Heart right ventricle (tissue), 16 donors: ENCODE data around the gene PTRH1. TPM values are rescaled to one million over a fixed set of nuclear protein-coding genes. Genes with fewer than 3 reads are reported as not detected.

Experiments used
- ATAC-seq, 8 donors: fragments of 200-7000 bp; cut with Tn5 transposase; one replicate each; pipeline ENCODE4 v1.9.1; 2020; ENCODE audit warnings: mild to moderate bottlenecking in 8 of 8, moderate library complexity in 8 of 8, moderate number of reproducible peaks in 1 of 8
- DNase-seq, 2 donors: peaks; one replicate each; pipeline ENCODE4 v3.0.0-alpha.2; 2020
- H3K27ac ChIP-seq, 10 donors: fragments of 200-600 bp; sonication (generic) in 2 of 10; one replicate each; pipeline versions ENCODE4 v1.5.0 to v1.8.0; 2020 to 2022; ENCODE audit warnings: mild to moderate bottlenecking in 3 of 10
- H3K27me3 ChIP-seq, 7 donors: fragments of 200-600 bp; one replicate each; pipeline ENCODE4 v1.8.0; 2021 to 2022; ENCODE audit warnings: mild to moderate bottlenecking in 2 of 7
- H3K36me3 ChIP-seq, 9 donors: fragments of 200-600 bp; sonication (generic) in 1 of 9; one replicate each; pipeline versions ENCODE4 v1.5.0 to v1.8.0; 2020 to 2022; ENCODE audit warnings: mild to moderate bottlenecking in 2 of 9
- H3K4me1 ChIP-seq, 9 donors: fragments of 200-600 bp; sonication (generic) in 1 of 9; one replicate each; pipeline versions ENCODE4 v1.5.0 to v1.8.0; 2020 to 2022; ENCODE audit warnings: mild to moderate bottlenecking in 4 of 9
- H3K4me3 ChIP-seq, 10 donors: fragments of 200-600 bp; sonication (generic) in 2 of 10; one replicate each; pipeline versions ENCODE4 v1.5.0 to v1.8.0; 2020 to 2022; ENCODE audit warnings: mild to moderate bottlenecking in 7 of 10, moderate library complexity in 2 of 10
- H3K9me3 ChIP-seq, 11 donors: fragments of 200-600 bp in 10 of 11; sonication (generic) in 2 of 11; one replicate each; pipeline versions ENCODE4 v1.5.0 to v1.8.0; 2013 to 2022; ENCODE audit warnings: mild to moderate bottlenecking in 2 of 11, control low read depth in 1 of 11, moderate library complexity in 1 of 11
- CTCF ChIP-seq, 9 donors: fragments of 200-600 bp; sonication (generic) in 2 of 9; IDR thresholded peaks; one replicate each; pipeline versions ENCODE4 v1.5.0 to v1.8.0; 2021 to 2022; ENCODE audit warnings: antibody characterized with exemption in 9 of 9, mild to moderate bottlenecking in 5 of 9, moderate library complexity in 1 of 9
- WGBS, 2 donors: extraction: QIAGEN DNeasy Blood & Tissue Kit; methylation state at CpG; one replicate each; pipeline ENCODE4 v1.1.7; 2013; ENCODE audit warnings: inconsistent platforms in 1 of 2; 5-methylcytosine and 5-hydroxymethylcytosine counted together
- intact Hi-C, 10 donors: fragments of 100-400 bp; cut with DNase I; formaldehyde crosslinking; loops; one replicate each; pipeline versions ENCODE4 v1.11.1 to v1.14.2; 2022
- long read RNA-seq, 3 donors: library from polyadenylated mRNA; unstranded; transcript quantifications; one replicate each; pipeline ENCODE4 v2.0.0, GENCODE V29; 2020 to 2021
- polyA plus RNA-seq, 2 donors: library from polyadenylated mRNA; stranded (reverse); fragments of 200-250 nt; gene quantifications; one replicate each; pipeline ENCODE4 v1.2.3, GENCODE V29; 2013
- total RNA-seq, 10 donors: library from RNA; stranded (reverse); fragmentation: NEBNext Ultra II Directional in 3 of 10; extraction: Animal tissue kit (Norgen Biotek cat#: 25700) in 3 of 10; gene quantifications; one replicate each; pipeline versions ENCODE4 v1.2.1 to v1.2.4, GENCODE V29; 2021 to 2023
- donor health status: Arrhythmogenic right ventricular cardiomyopathy.
- donor health status: ischemic (EF 13 %, LVEDD 7.1; RV severe dilation, severe dysfunction).
- donor health status: healthy with polysubstance abuse.
- donor health status: DM: no; HTN: yes; CAD: no.
- donor health status: DM: no; HTN: no; CAD: no.
- donor health status: ischemic (EF 25% LVEDD 6.9; RV normal size, moderate dysfunction).
- donor health status: ischemic (EF 25% LVEDD 5.7; RV mildly dilated, moderate dysfunction).
- donor health status: healthy.
- donor health status: DM: yes; HTN: yes; CAD: no.
- donor health status: Ischemic cardiomyopathy.
- donor health status: ischemic (EF 35%, LVEDD 5.7; RV mildly dilated, moderate dysfunction).
- donor health status: nonischemic (EF 11% LVEDD 7.7; RV severe dilation, severe dysfunction).
- donor health status: DM: yes; HTN: yes; CAD: no.
- donor health status: PGD.
- donor health status: ischemic (EF 29% LVEDD 5.4; RV normal size, mild dysfunction).
- donor health status: nonischemic (EF 23%, LVEDD 6.1; RV moderate dilation, normal function).

Gene PTRH1
- 10 to 100 TPM in 8 of 10 donors, 1 to 10 TPM in 2; 8.1 to 14.1 (median 11.5) TPM for total RNA-seq
- polyA plus RNA-seq, result 10 to 100 TPM; 10.8 to 47.0 TPM
- long read RNA-seq, donor 1, transcript PTRH1-208 (5 exons, 814 nt), result major isoform, 14 of 22 reads
- long read RNA-seq, donor 1, partial matches to known transcripts, result 3 of 22 reads
- long read RNA-seq, donor 1, other reads (novel, unspliced or antisense), result 4 of 22 reads
- long read RNA-seq, donor 2, transcript PTRH1-208 (5 exons, 814 nt), result major isoform, 16 of 21 reads
- long read RNA-seq, donor 2, partial matches to known transcripts, result 2 of 21 reads
- long read RNA-seq, donor 2, other reads (novel, unspliced or antisense), result 1 of 21 reads
- long read RNA-seq, donor 3, partial matches to known transcripts, result 3 of 11 reads
- long read RNA-seq, donor 3, other reads (novel, unspliced or antisense), result 4 of 11 reads

- DNase-seq, result peak; percentile 97 to 98
- Histone ChIP-seq H3K4me1 (peaks cover 5 to 23% (median 18%) of the 10 kb centered on the region in 9 donors), H3K9me3 (no peaks in the 10 kb centered on the region), H3K4me3 (peak within 1 kb of the TSS; percentile 52 to 95 (median 82)), H3K27me3 (no peaks in the 10 kb centered on the region), H3K27ac (peak within 1 kb of the TSS; percentile 4 to 91 (median 84)), H3K36me3 (no peaks in the 10 kb centered on the region)
- peak; percentile 95 to 98 (median 96) for ATAC-seq
- WGBS, 2 donors, result 4% methylated on average over 62 to 65 of the region's 65 CpGs
- intact Hi-C loops, result loop anchor here in 3 of 10 donors (5.0 kb wide), 1 partner anchor 103 kb away; the partner anchor contains the start of gene STXBP1 (in 3 of the 3)
- TF ChIP-seq CTCF (IDR thresholded peaks at IDR 0.05), result no peak
These were observed at the start of gene PTRH1, which contains the start of gene TTC16 for GRCh38 chr9:127715470-127716337. Gene PTRH1 (minus strand): TSS chr9:127715663. CDS start chr9:127715639, 24 bp downstream. Gene TTC16 (plus strand): TSS chr9:127716079. CDS start chr9:127716146, 67 bp downstream.

- DNase-seq (peak; percentile 73 to 85), ATAC-seq (peak; percentile 60 to 86 (median 76))
- Histone ChIP-seq H3K27ac (peak overlapping the region; percentile 73 to 97 (median 88)), H3K36me3 (peaks cover 0 to 42% (median 0%) of the 10 kb centered on the region in 9 donors), H3K4me1 (peaks cover 13 to 99% (median 81%) of the 10 kb centered on the region in 9 donors), H3K27me3 (peaks cover 0 to 4% (median 0%) of the 10 kb centered on the region in 7 donors), H3K4me3 (peak overlapping the region in 1 of 10 donors; percentile 54), H3K9me3 (no peaks in the 10 kb centered on the region)
- WGBS, 2 donors, result 30 to 37% methylated on average over 7 of the region's 7 CpGs
- peak; percentile 20 to 66 (median 55) for TF ChIP-seq CTCF (IDR thresholded peaks at IDR 0.05)
- intact Hi-C loops, result loop anchor here in 1 of 10 donors (5.0 kb wide), 1 partner anchor 93 kb away; no protein-coding TSS in a partner anchor
These were observed 48.5 kb upstream of the PTRH1 start for GRCh38 chr9:127763918-127764384.

GRCh38 chr9:127762111-127762676 lies 46.7 kb upstream of the PTRH1 start:
- no peaks in the 10 kb centered on the region for H3K9me3 ChIP-seq
- TF ChIP-seq CTCF (IDR thresholded peaks at IDR 0.05), result no peak
- peaks cover 0 to 5% (median 0%) of the 10 kb centered on the region in 7 donors for H3K27me3 ChIP-seq
- peaks cover 0 to 58% (median 0%) of the 10 kb centered on the region in 9 donors for H3K36me3 ChIP-seq
- H3K4me3 ChIP-seq, result peak overlapping the region in 9 of 10 donors; percentile 27 to 54 (median 40)
- DNase-seq, result peak; percentile 70 to 91
- H3K27ac ChIP-seq, result peak overlapping the region; percentile 75 to 97 (median 88)
- intact Hi-C loops, result loop anchor here in 1 of 10 donors (5.0 kb wide), 1 partner anchor 95 kb away; no protein-coding TSS in a partner anchor
- 33 to 39% methylated on average over 16 of the region's 16 CpGs for WGBS, 2 donors
- H3K4me1 ChIP-seq, result peaks cover 13 to 97% (median 66%) of the 10 kb centered on the region in 9 donors
- ATAC-seq, result peak; percentile 70 to 85 (median 78)
